Osteocyte (in vitro differentiated cells): ENCODE data around the gene MATN1. TPM values are rescaled to one million over a fixed set of nuclear protein-coding genes. Genes with fewer than 3 reads are reported as not detected.

Source experiments
- DNase-seq: peaks from one replicate; pipeline ENCODE4 v3.0.0; 2021; ENCODE audit warnings: mixed read lengths; ENCODE audit not compliant: unreplicated experiment; ENCODE audit errors: extremely low spot score
- H3K27ac Mint-ChIP-seq: one replicate; pipeline ENCODE4 v1.8.0; 2021; ENCODE audit warnings: mild to moderate bottlenecking, mixed read lengths; ENCODE audit not compliant: unreplicated experiment
- H3K27me3 Mint-ChIP-seq: one replicate; pipeline ENCODE4 v1.8.0; 2021; ENCODE audit warnings: mixed read lengths; ENCODE audit not compliant: unreplicated experiment
- H3K36me3 Mint-ChIP-seq: one replicate; pipeline ENCODE4 v1.8.0; 2021; ENCODE audit warnings: mixed read lengths; ENCODE audit not compliant: unreplicated experiment
- H3K4me1 Mint-ChIP-seq: one replicate; pipeline ENCODE4 v1.8.0; 2021; ENCODE audit warnings: mixed read lengths; ENCODE audit not compliant: unreplicated experiment
- H3K4me3 Mint-ChIP-seq: one replicate; pipeline ENCODE4 v1.8.0; 2021; ENCODE audit warnings: mild to moderate bottlenecking, moderate library complexity, mixed read lengths; ENCODE audit not compliant: unreplicated experiment
- H3K9me3 Mint-ChIP-seq: one replicate; pipeline ENCODE4 v1.8.0; 2021; ENCODE audit warnings: mixed read lengths; ENCODE audit not compliant: unreplicated experiment
- total RNA-seq: library from RNA; stranded (reverse); gene quantifications from 2 replicates; pipeline ENCODE4 v1.2.1, GENCODE V29; 2021
- TF ChIP-seq, protein P1 (sequence below): fragments of 200-600 bp; sonication (generic); IDR thresholded peaks from 2 replicates; pipeline ENCODE4 v1.5.0; 2021; ENCODE audit warnings: antibody characterized with exemption, mild to moderate bottlenecking, moderate library complexity

MATN1 gene
- total RNA-seq, 1 donor from 2014 or later = 0.99 TPM

DNA sequence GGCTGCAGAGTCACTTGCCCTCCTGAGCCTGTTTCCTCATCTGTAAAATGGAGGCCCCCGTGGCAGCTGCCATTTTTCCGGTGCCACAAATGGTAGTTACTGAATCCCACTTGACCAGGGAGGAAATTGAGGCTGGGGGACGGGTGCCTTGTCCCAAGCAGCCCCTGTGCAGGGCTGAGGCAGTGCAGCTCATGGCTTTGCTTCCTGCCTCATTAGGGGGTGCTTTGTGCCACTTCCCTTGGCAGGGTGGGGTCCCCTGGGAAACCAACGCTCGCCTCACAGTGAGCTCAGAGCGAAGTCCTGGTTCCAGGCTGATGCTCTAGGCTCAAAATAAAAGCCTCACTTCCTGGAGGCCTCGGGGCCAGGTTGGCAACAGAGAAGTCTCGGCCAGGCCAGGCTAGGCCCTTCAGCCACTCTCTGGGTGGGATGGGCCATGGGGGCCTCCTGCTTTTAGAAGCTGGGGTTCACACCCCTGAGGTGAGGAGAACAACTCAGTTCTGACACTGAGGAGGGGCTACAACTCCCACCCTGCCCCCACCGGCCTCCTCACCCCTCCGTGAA lies 27.4 kb upstream of the MATN1 start:
- no peaks in the 10 kb centered on the region for H3K36me3 Mint-ChIP-seq
- H3K4me1 Mint-ChIP-seq = no peaks in the 10 kb centered on the region
- H3K4me3 Mint-ChIP-seq = no peak overlapping the region
- H3K9me3 Mint-ChIP-seq = no peaks in the 10 kb centered on the region
- peaks cover 8% of the 10 kb centered on the region for H3K27me3 Mint-ChIP-seq
- DNase-seq = no peak
- no peak overlapping the region for H3K27ac Mint-ChIP-seq
- TF ChIP-seq, protein P1, sequence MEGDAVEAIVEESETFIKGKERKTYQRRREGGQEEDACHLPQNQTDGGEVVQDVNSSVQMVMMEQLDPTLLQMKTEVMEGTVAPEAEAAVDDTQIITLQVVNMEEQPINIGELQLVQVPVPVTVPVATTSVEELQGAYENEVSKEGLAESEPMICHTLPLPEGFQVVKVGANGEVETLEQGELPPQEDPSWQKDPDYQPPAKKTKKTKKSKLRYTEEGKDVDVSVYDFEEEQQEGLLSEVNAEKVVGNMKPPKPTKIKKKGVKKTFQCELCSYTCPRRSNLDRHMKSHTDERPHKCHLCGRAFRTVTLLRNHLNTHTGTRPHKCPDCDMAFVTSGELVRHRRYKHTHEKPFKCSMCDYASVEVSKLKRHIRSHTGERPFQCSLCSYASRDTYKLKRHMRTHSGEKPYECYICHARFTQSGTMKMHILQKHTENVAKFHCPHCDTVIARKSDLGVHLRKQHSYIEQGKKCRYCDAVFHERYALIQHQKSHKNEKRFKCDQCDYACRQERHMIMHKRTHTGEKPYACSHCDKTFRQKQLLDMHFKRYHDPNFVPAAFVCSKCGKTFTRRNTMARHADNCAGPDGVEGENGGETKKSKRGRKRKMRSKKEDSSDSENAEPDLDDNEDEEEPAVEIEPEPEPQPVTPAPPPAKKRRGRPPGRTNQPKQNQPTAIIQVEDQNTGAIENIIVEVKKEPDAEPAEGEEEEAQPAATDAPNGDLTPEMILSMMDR = no peak

DNA sequence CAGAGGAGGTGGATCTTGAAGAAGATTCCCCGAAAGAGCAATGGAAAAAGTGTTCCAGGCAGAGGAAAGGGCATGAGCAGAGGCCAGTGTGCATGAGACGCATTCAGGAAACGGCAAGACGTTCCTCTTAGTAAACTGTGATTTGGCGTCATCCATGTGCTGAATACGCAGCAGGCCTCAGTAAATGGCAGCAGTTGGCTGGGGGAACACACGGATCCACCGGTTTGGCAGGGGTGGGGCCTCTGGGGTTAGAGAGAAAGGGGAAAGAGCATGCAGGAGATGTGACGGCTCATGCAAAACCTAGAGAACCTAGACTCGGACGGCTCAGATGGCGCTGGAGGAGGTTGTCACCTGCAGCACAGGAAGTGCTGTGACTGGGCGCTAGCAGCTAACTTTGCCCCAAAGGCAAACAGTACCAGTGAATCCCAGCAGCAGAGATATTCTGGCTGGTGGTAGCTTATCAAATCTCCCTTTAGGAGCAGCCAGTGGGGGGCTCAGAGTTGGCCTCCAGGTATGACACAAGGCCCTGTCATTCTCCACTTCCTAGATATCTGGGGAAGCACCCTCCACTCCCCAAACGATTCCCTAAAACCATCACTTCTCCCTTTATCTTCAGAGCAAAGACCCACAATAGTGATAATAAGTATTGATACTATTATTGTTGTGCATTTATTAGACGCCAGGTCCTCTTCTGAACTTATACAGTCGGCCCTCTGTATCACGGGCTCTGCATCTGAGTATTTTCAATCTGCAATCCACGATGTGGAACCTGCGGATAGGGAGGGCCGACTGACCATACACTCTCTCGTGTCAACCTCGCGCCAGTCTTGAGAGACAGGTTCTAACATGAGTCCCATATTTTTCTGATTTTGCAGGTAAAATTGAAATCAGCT lies 26.6 kb upstream of the MATN1 start:
- H3K27ac Mint-ChIP-seq = no peak overlapping the region
- no peaks in the 10 kb centered on the region for H3K4me1 Mint-ChIP-seq
- DNase-seq = no peak
- TF ChIP-seq, protein P1 = no peak
- H3K4me3 Mint-ChIP-seq = no peak overlapping the region
- peaks cover 10% of the 10 kb centered on the region for H3K27me3 Mint-ChIP-seq
- no peaks in the 10 kb centered on the region for H3K9me3 Mint-ChIP-seq
- no peaks in the 10 kb centered on the region for H3K36me3 Mint-ChIP-seq

DNA sequence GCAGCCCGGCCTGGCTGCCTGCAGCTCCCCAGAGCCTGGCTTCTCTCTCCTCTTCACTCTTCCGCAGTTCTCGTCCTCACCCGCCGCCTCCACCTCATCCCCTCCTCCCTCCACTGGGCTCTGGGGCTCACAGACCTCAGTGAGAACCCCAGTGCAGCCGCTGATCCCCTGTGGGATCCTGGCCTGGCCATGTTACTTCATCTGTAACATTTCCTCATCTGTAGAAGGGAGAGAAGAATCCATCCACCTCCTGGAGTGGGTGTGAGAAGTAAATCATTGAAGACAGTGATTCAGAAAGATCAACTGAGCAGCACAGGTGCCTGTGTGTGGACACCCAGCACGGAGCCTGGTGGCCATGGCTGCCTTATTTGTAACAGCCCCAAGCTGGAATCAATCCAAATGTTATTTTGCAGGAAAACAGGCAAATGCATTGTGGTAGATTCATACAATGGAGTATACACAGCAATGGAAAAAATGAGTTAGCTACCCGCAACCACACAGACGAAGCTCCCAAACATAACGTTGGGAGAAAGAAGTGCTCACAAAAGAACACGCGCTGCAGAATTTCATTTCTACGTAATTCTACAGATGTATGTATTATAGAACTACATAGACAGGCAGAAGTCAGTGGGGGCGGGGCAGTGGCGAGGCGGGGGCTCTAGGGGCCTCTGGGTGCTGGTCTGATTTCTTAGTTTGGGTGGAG lies 25.5 kb upstream of the MATN1 start:
- H3K9me3 Mint-ChIP-seq = no peaks in the 10 kb centered on the region
- no peak overlapping the region for H3K27ac Mint-ChIP-seq
- H3K4me1 Mint-ChIP-seq = no peaks in the 10 kb centered on the region
- TF ChIP-seq, protein P1 = no peak
- no peak for DNase-seq
- no peaks in the 10 kb centered on the region for H3K36me3 Mint-ChIP-seq
- H3K27me3 Mint-ChIP-seq = peaks cover 11% of the 10 kb centered on the region
- no peak overlapping the region for H3K4me3 Mint-ChIP-seq

DNA sequence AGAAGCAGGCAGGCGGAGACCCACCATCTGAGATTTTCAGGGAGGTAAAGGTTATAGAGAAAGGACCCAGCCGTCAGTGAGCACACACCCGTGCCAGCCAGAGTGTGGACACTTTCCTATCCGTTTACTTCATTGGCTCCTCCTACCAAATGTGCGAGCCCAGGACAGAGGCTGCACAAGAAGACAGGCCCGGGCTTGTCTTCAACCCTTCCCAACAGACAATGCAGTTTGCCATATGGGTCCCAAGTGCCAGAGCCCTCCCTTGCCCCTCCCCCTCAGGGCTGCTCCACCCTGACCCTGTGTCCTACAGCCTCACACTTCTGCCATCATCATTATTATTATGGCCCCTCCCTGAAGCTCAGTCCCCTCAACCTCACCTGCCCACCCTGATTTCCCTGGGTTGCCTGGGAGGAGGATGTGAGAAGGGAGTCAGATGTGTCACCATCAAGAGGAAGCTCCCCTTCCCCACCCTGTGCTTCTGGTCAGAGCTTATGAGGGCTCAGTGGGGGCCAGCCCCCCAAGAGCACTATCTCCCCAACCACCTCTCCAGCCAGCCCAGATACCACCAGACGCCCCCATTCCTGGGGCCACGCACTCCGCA lies 24.8 kb upstream of the MATN1 start:
- Mint-ChIP-seq H3K27ac (no peak overlapping the region), H3K4me3 (no peak overlapping the region), H3K27me3 (peaks cover 7% of the 10 kb centered on the region), H3K4me1 (no peaks in the 10 kb centered on the region), H3K36me3 (no peaks in the 10 kb centered on the region), H3K9me3 (no peaks in the 10 kb centered on the region)
- DNase-seq = no peak
- TF ChIP-seq, protein P1 = no peak
